H54 (cell line): ENCODE data around the gene STPG3.

Experiments
- DNase-seq: peaks from one replicate; pipeline ENCODE4 v3.0.0; 2011; ENCODE audit warnings: low spot score, mixed read lengths; ENCODE audit not compliant: insufficient read length
- FAIRE-seq: peaks from 3 replicates; lab custom pipeline; 2011; peaks lifted over from hg19 to GRCh38; lab: Jason Lieb, UNC
- POLR2A ChIP-seq: IDR thresholded peaks from 2 replicates; pipeline ENCODE4 v1.6.1; 2011; ENCODE audit warnings: low read depth, mild to moderate bottlenecking, low read length

Gene STPG3

DNA sequence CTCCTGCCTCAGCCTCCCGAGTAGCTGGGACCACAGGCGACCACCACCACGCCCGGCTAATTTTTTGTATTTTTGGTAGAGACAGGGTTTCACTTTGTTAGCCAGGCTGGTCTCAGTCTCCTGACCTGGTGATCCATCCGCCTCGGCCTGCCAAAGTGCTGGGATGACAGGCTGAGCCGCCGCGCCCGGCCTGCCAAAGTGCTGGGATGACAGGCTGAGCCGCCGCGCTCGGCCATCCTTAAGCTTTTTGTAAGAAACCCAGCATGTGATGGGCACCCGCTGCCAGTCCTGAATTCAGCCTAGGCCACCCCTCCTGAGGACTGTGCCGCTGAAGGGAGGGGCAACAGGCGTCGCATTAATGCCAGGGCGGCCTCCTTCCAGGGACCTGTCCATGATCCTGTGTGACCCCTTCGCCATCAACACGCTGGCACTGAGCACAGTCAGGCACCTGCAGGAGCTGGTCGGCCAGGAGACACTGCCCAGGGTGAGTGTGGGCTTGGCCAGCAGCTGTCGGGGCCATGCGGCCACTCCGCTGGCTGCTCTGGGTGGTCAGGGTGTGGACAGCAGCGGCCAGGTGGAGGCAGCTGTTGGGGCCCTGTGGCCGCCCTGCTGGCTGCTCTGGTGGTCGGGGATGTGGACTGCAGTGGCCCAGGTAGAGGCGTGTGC is 14.5 kb downstream of the STPG3 start:
- DNase-seq: no peak
- FAIRE-seq: no peak
- no peak for TF ChIP-seq POLR2A

DNA sequence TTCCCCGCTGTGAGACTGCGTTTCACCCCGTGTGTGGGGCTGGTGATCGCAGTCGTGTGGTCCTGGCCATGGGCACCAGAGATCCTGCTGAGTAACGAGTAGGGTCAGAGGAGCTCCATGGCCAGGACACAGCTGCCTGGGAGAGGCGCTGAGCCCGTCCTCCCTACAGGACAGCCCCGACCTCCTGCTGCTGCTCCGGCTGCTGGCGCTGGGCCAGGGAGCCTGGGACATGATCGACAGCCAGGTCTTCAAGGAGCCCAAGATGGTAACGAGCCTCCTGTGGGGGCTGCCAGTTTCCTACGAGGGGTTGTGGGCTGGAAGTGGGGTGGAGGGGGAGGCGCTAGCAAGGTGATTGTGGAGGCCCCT is 15.1 kb downstream of the STPG3 start:
- FAIRE-seq: no peak
- TF ChIP-seq POLR2A: no peak
- no peak for DNase-seq

- DNase-seq: no peak
- FAIRE-seq: no peak
- TF ChIP-seq POLR2A: no peak
Observed at GRCh38 chr9:137266585-137267453, 15.7 kb downstream of the STPG3 start.

DNA sequence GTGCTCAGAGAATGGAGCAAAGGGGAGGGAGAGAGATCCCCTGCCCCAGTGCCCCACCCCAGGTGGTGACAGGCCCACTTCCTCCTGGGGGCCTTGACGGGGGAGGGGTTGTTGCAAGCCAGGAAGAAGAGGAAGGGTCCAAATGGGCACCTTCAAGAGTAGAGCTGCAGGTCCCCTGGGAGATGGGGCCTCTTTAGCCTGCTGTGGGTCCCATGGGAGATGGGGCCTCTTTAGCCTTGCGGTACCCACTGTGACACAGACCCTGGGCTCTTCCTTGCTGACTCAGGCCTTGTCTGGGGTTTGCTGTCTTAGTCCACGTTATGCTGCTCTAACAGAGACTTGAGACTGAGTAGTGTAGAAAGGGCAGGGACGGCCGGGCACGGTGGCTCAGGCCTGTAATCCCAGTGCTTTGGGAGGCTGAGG is 16.9 kb downstream of the STPG3 start:
- no peak for FAIRE-seq
- TF ChIP-seq POLR2A: no peak
- no peak for DNase-seq

DNA sequence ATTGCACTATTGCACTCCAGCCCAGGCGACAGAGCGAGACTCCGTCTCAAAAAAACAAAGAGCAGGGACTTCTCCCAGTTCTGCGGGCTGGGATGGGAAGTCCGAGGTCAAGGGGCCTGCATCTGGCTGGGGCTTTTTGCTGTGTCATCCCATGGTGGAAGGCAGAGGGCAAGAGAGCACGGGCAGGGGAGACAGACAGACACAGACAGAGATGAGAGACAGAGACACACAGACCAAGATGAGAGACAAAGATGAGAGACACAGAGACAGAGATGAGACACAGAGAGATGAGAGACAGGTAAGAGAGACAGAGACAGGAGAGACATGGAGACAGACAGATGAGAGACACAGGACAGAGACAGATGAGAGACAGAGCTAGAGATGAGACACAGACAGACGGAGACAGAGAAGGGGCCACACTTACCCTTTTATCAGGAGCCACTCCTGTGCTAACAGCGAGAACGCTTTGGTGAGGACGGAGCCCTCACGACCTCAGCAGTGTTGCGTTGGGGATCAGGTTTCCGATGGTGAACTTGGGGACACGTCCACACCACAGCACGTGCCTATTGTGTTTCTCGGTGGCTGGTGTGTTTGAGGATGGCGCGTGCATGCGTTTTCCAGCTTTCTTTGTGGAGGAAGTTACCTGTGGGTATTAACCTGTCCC is 17.6 kb downstream of the STPG3 start:
- TF ChIP-seq POLR2A: no peak
- FAIRE-seq (no peak), DNase-seq (no peak)

GRCh38 chr9:137269231-137269772 is 18.2 kb downstream of the STPG3 start:
- DNase-seq (no peak), FAIRE-seq (no peak)
- no peak for TF ChIP-seq POLR2A

DNA sequence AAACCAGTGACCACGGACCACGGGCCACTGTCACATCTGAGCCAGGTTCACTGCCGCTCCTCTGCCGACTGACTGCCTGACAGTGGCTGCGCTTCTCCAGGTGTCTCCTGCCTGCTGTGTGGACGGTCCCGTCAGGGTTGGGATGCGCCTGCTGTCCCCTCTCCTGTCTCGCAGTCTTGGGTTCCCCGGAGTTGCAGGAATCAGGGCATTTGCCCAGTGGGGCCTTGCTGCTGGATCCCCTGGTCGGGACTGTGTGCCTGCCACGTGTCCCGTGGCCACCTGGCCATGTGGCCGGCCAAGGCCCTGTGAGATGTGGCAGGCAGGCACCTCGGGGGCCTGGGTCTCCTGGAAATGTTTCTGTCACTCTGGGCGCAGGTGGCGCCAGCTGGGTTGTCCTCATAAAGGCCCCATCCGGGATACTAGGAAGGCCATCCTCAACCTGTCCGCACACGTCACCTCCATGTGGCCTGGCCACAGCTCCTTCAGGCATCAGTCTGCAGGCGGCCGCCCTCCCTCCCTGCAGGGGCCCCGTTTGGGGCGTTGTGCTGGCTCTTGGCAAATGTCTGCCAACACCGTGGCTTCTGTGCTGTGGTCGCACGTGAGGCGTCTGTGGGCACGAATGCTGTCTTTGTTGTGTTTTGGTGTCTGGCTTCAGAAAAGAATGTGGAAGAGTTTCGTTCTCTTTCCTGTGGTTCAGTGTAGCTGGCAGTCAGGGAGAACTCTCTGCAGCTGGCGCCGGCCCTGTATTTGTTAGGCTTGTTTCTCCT is 20.0 kb downstream of the STPG3 start:
- no peak for FAIRE-seq
- TF ChIP-seq POLR2A: no peak
- no peak for DNase-seq

DNA sequence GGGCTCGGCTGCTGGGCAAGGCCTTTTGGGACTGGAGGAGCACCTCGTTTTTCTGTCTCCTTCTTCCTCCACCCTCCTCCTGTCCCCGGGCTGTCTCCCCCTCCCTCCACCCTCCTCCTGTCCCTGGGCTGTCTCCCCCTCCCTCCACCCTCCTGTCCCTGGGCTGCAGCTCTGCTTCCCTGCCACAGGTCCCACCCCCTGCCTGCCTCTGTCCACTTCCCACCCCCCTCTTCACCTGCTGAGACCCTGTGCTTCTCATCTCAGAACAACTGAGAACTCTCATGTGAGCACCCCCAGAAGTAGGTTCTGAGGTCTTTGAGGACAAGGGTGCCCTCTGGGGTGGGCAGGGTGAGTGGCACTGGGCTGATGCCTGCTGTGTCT is 20.6 kb downstream of the STPG3 start:
- FAIRE-seq: no peak
- DNase-seq: no peak
- no peak for TF ChIP-seq POLR2A

DNA sequence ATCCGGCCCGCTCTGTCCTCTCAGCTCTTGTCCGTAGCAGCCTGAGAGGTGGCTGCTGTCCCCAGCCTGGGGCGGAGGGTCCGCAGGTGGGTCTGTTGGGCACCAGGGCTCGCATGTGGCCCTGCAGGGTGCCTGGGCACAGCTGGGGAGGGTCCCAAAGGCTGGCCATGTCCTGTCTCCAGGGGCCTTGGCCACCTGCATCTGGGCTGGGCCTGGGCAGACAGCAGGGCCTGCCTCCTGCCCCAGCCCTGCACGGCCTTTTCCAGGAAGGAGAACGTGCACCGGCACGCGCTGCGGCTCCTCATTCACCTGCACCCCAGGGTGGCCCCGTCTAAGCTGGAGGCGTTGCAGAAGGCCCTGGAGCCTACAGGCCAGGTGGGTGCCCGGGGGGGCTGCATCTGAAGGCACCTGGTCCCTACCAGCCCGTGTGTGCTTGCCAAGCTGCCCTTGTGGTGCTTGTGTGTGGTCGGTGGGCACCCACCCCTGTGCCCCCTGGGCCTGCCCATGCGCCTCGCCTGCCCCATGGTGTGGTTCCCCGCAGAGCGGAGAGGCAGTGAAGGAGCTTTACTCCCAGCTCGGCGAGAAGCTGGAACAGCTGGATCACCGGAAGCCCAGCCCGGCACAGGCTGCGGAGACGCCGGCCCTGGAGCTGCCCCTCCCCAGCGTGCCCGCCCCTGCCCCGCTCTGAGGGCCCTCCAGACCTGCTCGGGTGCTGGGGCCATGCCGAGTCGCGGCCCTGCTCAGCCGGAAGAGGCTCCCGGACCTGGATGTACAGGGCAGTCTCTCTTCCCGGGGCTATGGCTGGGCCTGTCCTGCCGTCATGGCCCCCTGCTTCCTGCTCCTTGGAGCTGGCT is 21.4 kb downstream of the STPG3 start:
- no peak for DNase-seq
- no peak for FAIRE-seq
- no peak for TF ChIP-seq POLR2A

- no peak for TF ChIP-seq POLR2A
- FAIRE-seq (no peak), DNase-seq (no peak)
Observed at GRCh38 chr9:137273095-137273490, 22.0 kb downstream of the STPG3 start.

DNA sequence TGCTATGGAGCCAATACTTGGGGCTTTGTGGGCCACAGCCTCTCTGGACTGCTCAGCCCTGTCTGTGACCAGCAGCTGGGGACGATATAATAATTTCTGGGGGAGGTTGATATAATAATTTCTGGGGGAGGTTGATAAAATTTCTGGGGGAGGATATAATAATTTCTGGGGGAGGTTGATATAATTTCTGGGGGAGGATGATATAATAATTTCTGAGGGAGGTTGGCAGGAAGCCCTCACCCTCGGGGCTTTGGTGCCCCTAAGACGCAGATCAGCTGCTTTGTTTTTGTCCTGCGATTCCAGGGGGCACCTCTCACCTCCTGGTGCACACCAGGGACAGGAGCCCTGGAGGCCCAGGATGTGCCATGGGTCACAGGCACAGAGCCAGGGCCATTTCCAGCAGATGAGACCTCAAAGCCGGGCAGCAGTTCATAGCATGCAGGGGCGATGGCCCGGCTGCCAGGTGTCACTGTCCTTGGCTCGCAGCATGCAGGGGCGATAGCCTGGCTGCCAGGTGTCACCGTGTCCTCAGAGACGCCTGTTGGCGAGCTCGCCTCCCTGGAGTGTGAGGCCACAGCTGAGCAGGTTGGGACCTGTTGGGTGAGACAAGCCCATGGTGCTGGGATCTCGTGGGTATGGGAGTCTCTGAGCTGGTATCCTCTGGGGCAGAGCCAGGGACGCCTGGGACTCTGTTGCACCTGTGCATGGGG is 22.7 kb downstream of the STPG3 start:
- no peak for FAIRE-seq
- TF ChIP-seq POLR2A: no peak
- no peak for DNase-seq

DNA sequence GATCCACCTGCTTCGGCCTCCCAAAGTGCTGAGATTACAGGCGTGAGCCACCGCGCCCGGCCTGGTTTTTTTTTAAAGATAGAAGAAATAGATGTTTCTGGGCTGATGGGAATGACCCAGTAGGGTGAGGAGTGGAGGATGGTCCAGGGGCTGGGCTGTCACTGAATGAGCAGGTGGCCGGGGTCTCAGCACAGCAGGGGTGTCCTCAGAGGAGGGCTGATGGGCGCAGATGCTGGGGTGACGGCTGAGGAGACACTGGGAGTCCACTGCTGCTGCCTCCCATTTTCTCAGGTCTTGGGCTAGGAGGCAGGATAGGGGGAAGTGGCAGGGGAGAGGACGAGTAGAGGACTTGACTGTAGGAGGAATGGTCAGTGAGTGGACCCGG is 24.1 kb downstream of the STPG3 start:
- DNase-seq (no peak), FAIRE-seq (no peak)
- TF ChIP-seq POLR2A: no peak
